Suppressor macrophage (primary cell): Measurements from ENCODE around the gene MPZL1.
"Not testable (repeated sequence)": the region's sequence is repeated elsewhere in the genome, so short reads cannot be mapped to it uniquely, and the experiment has no call there.

Experiments used
- DNase-seq, 4 experiments: peaks; one replicate each; pipeline ENCODE4 v3.0.0-alpha.2; 2020 to 2022

MPZL1 gene

DNA sequence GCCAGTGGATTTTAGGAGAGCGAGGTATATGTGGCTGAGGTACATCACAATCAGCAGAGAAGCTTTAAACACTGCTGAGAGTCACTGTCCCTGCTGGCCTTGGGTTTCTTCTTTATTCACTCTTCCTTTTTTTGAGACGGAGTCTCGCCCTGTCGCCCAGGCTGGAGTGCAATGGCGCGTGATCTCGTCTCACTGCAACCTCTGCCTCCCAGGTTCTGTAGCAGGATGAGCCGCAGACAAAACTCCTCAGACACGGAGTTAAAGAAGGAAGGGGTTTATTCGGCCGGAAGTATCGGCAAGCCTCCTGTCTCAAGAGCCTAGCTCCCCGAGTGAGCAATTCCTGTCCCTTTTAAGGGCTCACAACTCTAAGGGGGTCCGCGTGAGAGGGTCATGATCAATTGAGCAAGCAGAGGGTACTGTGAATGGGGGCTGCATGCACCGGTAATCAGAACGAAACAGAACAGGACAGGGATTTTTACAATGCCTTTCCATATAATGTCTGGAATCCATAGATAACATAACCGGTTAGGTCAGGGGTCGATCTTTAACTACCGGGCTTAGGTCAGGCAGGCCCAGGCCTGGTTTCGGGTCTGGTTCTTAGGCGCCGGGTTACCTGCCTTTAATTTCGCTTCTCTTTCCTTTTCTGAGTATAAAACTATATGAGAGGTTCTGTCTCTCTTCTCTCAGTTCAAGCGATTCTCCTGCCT, 1.9 kb upstream of the MPZL1 start:
- peak in 3 of 4 experiments; percentile 27 to 45 (median 36) for DNase-seq

DNA sequence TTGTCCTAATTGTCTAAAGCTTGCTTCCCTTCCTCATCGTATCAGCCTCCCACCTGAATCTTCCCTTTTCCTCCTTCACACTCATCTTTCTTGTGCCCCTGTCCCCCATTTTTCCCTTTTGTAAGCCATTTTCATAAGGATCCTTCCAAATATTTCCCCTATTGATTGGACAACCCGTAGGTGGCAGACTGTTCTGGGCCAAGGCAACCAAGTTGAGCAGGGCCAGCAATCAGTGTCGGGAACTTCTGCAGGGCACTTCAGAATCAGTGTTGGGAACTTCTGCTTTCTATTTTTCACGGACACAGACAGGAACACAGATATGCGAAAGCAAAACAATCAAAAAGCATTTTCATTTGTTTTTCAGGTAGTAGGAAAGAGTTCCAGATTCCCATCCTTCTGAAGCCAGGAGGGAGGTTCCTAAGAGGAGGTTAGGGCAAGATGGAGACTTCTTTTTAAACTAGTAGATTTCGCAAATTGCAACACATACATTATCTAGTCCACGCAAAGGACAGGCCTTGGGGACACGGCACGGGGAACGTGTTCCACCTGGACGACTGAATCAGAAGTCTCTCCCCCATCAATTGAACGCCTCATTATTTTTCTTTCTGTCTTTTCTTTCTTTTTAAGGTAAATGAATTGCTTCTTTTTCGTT, 691 bp upstream of the MPZL1 start:
- peak; percentile 63 to 80 (median 77) for DNase-seq

DNA sequence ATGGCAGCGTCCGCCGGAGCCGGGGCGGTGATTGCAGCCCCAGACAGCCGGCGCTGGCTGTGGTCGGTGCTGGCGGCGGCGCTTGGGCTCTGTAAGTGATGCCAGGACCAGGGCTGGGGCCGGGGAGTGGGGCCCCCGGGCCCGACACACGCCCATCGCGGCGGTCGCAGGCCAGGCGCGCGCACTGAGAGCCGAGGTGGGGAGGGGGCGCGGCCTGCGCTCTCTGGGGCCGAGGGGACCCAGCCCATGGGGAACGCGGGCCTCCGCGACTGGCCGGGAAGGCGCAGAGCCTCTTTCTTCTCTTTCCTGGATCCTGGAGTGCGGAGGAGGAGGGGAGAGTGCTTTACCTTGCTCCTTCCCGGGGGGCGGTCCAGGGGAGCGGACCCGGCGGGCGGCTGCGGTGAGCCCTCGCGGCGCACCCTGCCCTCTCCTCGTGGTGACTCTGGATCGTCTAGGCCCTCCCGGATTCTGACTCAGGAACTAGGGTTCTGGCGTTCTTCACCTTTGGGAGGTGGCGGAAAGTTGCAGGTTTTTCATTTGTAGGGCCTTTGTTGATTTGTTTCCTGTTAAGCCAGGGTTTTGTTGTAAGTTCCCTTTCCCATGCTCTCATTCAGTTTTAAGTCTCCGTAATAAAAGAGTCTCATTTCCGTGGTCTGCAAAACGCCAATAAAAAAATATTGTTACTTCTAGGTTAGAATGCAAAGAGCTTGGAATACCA, 529 bp downstream of the MPZL1 start:
- peak; percentile 19 to 46 (median 32) for DNase-seq

DNA sequence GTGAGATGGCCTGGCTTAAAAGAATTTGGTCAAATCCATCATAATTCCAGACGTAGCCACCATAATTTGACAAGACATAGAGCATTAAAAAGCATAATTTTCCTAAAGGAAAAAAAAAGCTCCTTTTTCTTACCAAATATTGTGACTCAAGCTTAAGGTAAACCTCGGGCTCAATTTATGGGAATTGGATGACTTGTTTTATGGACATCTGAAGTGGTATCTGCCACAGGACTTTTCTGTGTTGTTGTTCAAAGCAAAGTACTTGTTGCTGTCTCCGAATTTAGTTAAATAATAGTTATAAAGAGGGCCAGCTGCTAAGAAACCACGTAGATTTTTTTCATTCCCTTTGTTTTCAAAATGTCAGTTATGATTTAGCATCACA, 1.1 kb downstream of the MPZL1 start:
- no peak for DNase-seq

DNA sequence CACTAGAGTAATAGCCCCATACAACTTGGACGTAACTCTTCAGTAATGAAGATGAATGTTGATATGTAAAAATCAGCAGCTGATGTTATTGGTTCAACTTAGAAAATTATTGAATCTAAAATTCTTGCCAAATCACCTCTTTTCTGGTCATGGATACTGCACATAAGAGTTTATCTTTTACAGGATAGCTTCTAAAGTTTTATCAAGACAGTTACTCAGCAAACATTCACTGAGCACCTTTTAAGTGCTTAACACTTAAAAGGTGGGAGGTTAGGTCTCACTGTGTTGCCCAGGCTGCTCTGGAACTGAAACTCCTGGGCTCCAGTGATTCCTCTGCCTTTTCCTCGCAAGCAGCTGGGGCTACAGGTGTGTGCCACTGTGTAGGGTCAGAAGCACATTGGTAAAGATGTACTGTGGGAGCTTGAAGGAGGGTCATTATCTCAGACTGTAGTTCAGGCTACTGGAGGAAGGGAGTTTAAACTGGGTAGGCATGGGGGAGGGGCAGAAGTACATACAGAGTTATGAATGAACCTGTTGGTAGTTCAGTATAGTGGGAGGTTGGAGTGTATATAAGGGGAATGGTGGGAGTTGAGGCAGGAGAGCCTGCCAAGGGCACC, 2.0 kb downstream of the MPZL1 start:
- no peak for DNase-seq

DNA sequence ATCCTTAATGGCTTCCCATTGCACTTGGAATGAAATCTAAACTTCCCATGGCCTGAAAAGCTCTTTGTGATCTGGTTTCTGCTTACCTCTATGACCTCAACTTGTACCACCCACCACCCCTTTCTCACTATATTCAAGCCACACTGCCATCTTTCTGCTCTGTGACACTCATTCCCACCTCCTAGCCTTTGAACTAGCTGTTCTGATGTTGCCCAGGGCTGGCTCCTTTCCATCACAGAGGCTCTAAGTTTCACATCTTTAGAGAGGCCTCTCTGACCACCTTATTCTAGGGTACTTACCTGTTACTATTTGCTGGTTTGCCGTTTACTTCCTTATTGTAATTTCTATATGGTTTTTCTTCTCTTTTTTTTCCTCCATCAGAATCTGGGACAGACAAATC, 4.2 kb downstream of the MPZL1 start:
- DNase-seq = no peak

DNA sequence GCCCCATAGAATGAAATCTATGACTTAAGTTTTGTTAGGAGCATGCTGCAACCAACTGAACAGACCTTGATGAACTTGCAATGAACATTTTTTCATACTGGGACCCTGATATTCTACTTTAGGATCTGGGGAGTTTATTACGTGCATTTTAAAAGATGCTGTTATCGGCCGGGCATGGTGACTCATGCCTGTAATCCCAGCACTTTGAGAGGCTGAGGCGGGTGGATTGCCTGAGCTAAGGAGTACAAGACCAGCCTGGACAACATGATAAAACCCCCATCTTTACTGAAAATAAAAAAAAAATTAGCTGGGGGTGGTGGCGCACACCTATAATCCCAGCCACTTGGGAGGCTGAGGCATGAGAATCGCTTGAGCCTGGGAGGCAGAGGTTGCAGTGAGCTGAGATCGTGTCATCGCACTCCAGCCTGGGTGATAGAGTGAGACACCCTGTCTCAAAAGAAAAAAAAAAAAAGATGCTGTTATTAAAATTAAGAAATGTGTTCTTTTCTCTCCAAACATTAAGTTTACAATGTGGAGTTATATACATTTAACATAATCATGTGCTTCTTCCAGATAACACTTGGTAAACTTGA, 7.1 kb downstream of the MPZL1 start:
- DNase-seq = no peak

DNA sequence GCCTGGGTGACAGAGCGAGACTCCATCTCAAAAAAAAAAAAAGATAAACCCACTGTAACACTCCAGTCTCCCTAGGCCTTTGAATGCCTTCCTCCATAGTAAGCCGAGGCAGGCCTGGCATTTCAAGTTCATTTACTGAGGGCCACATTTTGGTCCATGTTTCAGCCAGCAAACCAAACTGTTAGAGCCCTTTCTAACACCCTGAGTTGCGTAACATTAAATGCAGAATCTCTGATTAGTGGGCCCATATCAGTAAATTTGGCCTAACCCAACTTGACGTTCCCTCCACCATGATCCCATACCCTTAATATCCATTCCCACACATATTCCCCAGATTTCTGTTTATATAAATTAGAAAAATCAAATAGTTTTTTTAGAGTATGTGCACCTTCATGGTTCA, 12.4 kb downstream of the MPZL1 start:
- no peak for DNase-seq

DNA sequence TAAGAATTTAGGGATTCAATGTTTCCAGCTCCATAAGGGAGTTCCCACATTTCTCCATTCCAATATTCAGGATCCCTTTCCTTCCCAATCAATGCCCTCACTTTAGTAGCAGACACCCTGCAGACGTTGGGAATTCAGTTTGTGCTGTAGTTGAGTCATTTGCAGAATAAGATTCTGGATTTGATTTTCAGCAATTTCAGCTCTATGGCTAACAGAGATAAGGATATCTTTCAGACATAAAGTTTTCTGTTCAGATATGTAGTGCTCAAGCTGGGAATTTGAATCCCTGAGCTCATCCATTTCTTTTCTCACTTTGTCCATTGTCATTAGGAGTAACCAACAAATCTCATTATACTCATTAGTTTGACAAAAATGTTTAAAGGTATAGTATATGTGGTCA, 13.1 kb downstream of the MPZL1 start:
- no peak for DNase-seq

DNA sequence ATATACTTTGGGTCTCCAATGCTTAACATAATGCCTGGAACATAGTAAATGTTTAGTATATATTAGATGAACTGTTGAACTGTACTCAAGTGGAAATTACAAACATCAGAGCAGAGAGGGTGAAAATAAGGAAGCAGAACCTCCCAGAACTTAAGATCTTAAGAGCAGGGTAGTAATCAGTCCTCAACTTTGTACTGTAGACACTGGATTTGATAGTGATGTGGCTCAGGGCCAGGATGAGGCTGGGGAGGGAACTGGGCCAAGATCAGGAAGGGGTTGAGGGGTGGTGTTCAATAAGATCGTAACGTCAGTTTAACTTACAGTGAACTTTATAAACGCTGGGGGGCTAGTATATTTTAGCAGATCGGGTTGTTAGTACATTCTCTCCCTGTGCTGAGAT, 15.4 kb downstream of the MPZL1 start:
- peak in 1 of 4 experiments; percentile 15 for DNase-seq

DNA sequence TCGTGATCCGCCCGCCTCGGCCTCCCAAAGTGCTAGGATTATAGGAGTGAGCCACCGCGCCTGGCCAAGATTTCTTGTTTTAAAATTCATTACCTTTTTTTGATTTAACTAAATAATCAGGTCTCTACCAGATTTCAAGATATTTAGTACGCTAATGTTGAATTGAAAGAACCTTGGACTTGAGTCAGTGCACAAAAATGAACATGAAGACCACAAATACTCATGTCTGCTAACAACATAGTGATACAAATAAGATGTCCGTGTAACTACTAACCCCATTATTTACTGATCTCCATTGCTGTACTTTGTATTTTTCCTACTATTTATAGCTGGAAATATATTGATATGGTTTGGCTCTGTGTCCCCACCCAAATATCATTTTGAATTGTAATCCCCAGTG, 16.4 kb downstream of the MPZL1 start:
- DNase-seq = no peak

DNA sequence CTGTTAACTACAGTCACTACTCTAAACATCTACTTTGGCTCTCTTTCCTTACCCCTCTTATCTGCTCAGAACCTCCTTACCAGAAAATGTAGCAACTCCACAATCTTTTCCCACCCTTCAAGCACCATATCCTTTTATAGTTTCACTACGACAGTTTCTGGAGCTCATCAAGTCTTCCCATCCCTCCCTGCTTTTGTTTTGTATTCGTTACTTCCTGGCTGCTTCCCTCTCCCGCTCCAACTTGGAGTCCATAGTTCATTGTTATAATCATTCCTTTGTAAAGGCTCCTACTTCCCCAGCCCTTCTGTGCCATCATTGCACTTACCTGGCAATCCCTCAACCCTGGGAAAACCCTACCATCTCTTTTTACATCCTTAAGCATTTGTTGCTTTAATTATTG, 18.0 kb downstream of the MPZL1 start:
- no peak for DNase-seq

DNA sequence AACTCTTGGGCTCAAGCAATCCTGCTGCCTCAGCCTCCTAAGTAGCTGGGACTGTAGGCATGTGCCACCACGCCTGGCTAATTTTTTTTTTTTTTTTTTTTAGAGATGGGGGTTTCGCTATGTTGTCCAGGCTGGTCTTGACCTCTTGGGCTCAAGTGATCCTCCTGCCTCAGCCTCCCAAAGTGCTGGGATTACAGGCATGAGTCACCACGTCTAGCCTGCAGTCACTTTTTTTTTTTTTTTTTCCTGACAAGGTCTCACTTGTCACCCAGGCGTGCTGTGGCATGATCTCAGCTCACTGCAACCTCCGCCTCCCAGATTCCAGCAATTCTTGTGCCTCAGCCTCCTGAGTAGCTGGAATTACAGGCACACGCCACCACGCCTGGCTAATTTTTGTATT, 19.3 kb downstream of the MPZL1 start:
- not testable (repeated sequence) for DNase-seq

DNA sequence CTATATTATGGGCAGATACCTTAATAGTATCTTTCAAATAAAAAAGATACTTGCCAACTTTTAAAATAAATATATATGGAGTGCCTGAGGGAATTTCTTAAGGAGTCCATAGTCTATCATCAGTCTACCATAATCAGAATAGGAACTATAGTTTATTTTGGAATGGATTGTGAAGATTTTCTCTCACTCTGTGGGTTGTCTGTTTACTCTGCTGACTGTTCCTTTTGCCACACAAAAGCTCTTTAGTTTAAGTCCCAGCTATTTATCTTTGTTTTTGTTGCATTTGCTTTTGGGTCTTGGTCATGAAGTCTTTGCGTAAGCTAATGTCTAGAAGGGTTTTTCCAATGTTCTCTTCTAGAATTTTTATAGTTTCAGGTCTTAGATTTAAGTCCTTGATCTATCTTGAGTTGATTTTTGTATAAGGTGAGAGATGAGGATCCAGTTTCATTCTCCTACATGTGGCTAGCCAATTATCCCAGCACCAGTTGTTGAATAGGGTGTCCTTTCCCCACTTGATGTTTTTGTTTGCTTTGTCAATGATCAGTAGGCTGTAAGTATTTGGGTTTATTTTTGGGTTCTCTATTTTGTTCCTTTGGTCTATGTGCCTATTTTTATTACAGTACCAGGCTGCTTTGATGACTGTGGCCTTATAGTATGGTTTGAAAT, 20.7 kb downstream of the MPZL1 start:
- not testable (repeated sequence) for DNase-seq

DNA sequence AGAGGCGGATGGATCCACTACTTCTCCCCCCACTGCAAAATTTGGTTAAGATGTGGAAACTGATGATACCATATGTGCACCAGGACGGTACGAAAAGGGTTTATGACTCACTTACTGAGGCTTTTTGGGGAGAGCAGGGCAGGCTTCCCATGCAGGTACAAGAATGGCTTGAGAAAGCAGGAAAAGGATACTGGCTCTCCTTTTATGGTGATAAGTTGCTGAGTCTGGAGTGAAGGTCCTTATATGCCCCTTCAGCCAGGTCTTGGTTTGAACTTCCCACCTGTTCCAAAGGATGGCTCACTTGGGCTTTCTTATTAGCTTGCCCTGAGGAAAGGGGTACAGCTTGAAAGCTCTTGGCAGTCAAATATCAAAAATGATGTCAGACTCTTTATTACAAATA, 23.1 kb downstream of the MPZL1 start:
- no peak for DNase-seq

DNA sequence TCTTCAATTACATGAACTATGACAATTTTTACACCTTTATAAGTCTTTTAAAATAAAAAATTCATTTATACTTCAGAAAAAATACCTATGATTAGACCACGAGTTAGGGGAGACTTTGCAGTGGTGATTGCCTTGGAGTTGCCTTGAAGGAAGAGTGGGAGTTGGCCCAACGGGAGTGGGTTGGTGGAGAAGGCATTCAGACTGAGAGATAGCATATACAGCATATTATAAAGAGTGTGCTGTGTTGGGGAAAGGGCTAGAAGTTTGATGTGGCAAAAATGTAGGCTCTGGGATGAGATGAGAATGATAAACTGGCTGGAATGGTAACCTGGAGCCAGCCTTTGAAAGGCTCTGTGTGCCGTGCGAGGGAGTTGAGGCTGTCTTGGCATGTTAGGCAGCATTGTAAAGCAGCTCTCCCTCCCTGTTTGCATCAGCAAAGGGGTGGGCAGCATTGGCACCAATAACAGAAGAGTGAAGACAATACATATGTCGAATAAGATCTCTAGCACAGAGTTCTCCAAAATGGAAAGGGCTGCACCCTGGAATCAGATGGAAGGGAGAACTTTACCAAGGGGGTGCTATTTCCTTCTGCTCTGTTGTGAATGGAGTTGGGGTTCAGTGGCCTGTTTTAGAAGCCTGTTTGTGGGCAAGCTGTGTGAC, 24.4 kb downstream of the MPZL1 start:
- DNase-seq = no peak

DNA sequence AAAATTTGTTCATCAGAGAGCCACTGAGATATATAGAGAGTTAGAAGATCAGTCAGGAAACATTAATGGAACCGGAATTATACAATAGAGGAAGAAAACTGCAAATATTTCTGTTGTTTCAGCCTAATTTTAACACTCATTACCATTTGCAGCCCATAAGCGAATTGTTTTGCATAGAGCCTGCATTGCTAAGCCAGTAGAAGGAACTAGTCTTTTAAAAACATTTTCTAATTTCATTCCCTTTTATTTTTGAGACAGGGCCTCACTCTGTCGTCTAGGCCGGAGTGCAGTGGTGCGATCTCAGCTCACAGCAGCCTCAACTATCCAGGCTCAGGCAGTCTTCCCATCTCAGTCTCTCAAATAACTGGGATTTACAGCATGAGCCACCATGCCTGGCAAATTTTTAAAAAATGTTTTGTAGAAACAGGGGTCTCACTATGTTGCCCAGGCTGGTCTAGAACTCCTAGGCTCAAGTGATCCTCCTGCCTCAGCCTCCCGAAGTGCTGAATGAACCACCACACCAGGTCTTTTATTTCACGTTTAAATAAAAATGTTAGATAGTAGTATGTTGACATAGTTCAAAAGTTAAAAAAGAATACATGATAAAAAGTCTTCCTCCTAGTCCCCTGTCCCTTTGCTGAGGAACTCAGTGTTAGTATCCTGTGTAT, 25.3 kb downstream of the MPZL1 start:
- DNase-seq = peak in 1 of 4 experiments; percentile 17

DNA sequence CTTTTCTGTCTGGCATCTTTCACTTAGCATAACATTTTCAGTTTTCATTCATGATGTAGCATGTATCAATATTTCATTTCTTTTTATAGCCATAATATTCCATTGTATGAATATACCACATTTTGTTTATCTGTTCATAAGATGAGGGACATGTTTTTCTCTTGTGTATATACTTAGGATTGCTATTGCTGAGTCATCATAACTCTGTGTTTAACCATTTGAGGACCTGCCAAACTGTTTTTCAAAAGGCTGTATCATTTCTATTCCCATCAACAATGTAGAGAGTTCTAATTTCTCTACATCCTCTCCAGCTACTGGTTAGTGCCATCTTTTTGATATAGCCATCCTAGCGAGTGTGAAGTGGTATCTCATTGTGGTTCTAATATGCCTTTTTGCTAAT, 26.2 kb downstream of the MPZL1 start:
- DNase-seq = no peak

DNA sequence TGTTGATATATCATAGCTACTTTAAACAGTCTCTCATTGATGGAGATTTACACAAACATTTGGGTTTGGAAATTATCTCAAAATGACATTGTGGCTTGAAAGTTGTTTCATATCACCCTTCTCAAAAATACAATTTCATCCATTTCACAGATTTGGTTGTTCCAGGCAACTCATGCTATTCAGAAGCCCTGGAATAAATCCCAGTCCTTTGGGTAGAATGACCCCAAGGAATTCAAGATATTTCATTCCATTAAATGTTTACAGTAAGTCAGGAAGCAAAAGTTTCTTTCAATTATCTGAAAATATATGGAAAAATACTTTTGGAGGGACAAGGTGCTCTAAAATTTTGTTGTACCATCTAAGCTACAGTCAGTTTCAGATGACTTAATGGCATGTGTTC, 27.1 kb downstream of the MPZL1 start:
- DNase-seq = no peak

DNA sequence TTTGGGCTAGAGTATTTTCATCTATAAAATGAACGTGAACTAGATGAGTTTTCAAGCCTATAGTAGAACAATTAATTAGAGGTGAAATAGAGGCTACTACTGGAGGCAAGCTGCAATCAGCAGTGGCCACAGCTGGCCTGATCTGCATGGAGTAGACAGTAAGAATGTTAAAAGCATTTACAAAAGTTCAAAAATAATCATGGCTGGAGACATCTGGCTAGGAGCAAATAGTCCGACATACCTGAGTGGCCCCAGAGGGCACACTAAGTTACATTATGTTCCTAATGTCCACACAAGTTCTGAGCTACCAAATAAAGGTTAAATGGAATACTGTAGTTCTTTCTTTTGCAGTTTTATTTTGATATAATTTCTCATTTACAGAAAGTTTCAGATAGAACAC, 28.0 kb downstream of the MPZL1 start:
- no peak for DNase-seq

DNA sequence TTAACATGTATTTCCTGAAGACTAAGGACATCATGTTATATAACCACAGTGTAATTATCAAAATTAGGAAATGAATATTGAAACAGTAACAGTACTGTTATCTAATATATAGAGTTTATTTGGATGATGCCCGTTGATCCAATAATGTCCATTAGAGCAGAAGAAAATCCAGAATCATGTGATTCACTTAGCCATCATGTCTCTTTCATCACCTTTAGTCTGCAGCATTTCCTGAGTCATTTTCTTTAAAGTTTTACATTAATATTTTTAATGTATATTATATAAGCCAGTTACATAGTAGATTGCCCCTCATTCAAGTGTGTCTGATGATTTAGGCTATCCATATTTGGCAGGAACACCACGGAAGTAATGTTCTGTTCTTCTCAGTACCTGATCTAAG, 28.9 kb downstream of the MPZL1 start:
- DNase-seq = no peak
